ENCODE data around the gene DDR1.
"Not testable (repeated sequence)": the region's sequence is repeated elsewhere in the genome, so short reads cannot be mapped to it uniquely, and the experiment has no call there.

The DDR1 gene

GRCh38 chr6:30914854-30915590 is 30.7 kb downstream of the DDR1 start:
- no peak for DNase-seq (ENCODE audit: low read depth in 1 of 2, low spot score in 1 of 2)

GRCh38 chr6:30915591-30915946 is 31.2 kb downstream of the DDR1 start:
- DNase-seq (ENCODE audit: low read depth in 1 of 2, low spot score in 1 of 2) = no peak

GRCh38 chr6:30917041-30917440 is 32.7 kb downstream of the DDR1 start:
- DNase-seq (ENCODE audit: low read depth in 1 of 2, low spot score in 1 of 2) = no peak

GRCh38 chr6:30917487-30917886 is 33.2 kb downstream of the DDR1 start:
- DNase-seq (ENCODE audit: low read depth in 1 of 2, low spot score in 1 of 2) = no peak

- no peak for DNase-seq (ENCODE audit: low read depth in 1 of 2, low spot score in 1 of 2)
Measured at GRCh38 chr6:30918670-30919069, 34.4 kb downstream of the DDR1 start.

- DNase-seq (ENCODE audit: low read depth in 1 of 2, low spot score in 1 of 2) = no peak
Measured at GRCh38 chr6:30922447-30922852, 38.1 kb downstream of the DDR1 start.

- not testable (repeated sequence) for DNase-seq (ENCODE audit: low read depth in 1 of 2, low spot score in 1 of 2)
Measured at GRCh38 chr6:30924040-30924627, 39.8 kb downstream of the DDR1 start.

GRCh38 chr6:30926644-30927043 is 42.3 kb downstream of the DDR1 start:
- DNase-seq (ENCODE audit: low read depth in 1 of 2, low spot score in 1 of 2) = no peak

GRCh38 chr6:30927080-30927479 is 42.8 kb downstream of the DDR1 start:
- DNase-seq (ENCODE audit: low read depth in 1 of 2, low spot score in 1 of 2) = not testable (repeated sequence)

GRCh38 chr6:30928677-30929076 is 44.4 kb downstream of the DDR1 start:
- DNase-seq (ENCODE audit: low read depth in 1 of 2, low spot score in 1 of 2) = no peak

- DNase-seq (ENCODE audit: low read depth in 1 of 2, low spot score in 1 of 2) = no peak
Measured at GRCh38 chr6:30930506-30930905, 46.2 kb downstream of the DDR1 start.

- no peak for DNase-seq (ENCODE audit: low read depth in 1 of 2, low spot score in 1 of 2)
Measured at GRCh38 chr6:30931272-30931671, 47.0 kb downstream of the DDR1 start.

- no peak for DNase-seq (ENCODE audit: low read depth in 1 of 2, low spot score in 1 of 2)
Measured at GRCh38 chr6:30931969-30932645, 47.8 kb downstream of the DDR1 start, which contains the start of gene SFTA2. Gene SFTA2, minus strand, starts transcription at chr6:30932170. Its CDS starts 74 bp downstream, at chr6:30932096.

- no peak for DNase-seq (ENCODE audit: low read depth in 1 of 2, low spot score in 1 of 2)
Measured at GRCh38 chr6:30932665-30933365, 48.5 kb downstream of the DDR1 start.

GRCh38 chr6:30935018-30935417 is 50.7 kb downstream of the DDR1 start:
- DNase-seq (ENCODE audit: low read depth in 1 of 2, low spot score in 1 of 2) = no peak

- no peak for DNase-seq (ENCODE audit: low read depth in 1 of 2, low spot score in 1 of 2)
Measured at GRCh38 chr6:30937265-30937664, 52.9 kb downstream of the DDR1 start.

GRCh38 chr6:30938730-30939129 is 54.4 kb downstream of the DDR1 start:
- no peak for DNase-seq (ENCODE audit: low read depth in 1 of 2, low spot score in 1 of 2)

GRCh38 chr6:30939473-30939872 is 55.2 kb downstream of the DDR1 start:
- no peak for DNase-seq (ENCODE audit: low read depth in 1 of 2, low spot score in 1 of 2)

- no peak for DNase-seq (ENCODE audit: low read depth in 1 of 2, low spot score in 1 of 2)
Measured at GRCh38 chr6:30940361-30940986, 56.2 kb downstream of the DDR1 start, which contains the start of gene MUCL3. Gene MUCL3, plus strand, starts transcription at chr6:30940973. Its CDS starts 27 bp downstream, at chr6:30941000.

- no peak for DNase-seq (ENCODE audit: low read depth in 1 of 2, low spot score in 1 of 2)
Measured at GRCh38 chr6:30942338-30943060, 58.2 kb downstream of the DDR1 start.
